Psoas muscle (tissue), 8 donors: Measurements from ENCODE around the gene PDE4D. TPM values are rescaled to one million over a fixed set of nuclear protein-coding genes. Genes with fewer than 3 reads are reported as not detected.

ENCODE experiments used
- ATAC-seq, 4 donors: fragments of 200-7000 bp; cut with Tn5 transposase; one replicate each; pipeline ENCODE4 v1.9.1; 2020; ENCODE audit warnings: moderate library complexity in 3 of 4, mild to moderate bottlenecking in 2 of 4
- DNase-seq, 2 donors: peaks; one replicate each; pipeline ENCODE4 v3.0.0-alpha.2; 2020
- H3K27ac ChIP-seq: fragments of 200-600 bp; one replicate; pipeline ENCODE4 v1.8.0; 2022
- H3K27me3 ChIP-seq, 3 donors: fragments of 200-600 bp in 1 of 3; one replicate each; pipeline versions ENCODE4 v1.6.1 to v1.8.0; 2013 to 2022; ENCODE audit warnings: low read length in 2 of 3, mild to moderate bottlenecking in 2 of 3, moderate library complexity in 1 of 3; ENCODE audit not compliant: insufficient read depth in 3 of 3
- H3K36me3 ChIP-seq, 2 donors: fragments of 200-600 bp in 1 of 2; one replicate each; pipeline versions ENCODE4 v1.6.1 to v1.8.0; 2013 to 2022; ENCODE audit warnings: low read depth in 1 of 2, mild to moderate bottlenecking in 1 of 2, moderate library complexity in 1 of 2; ENCODE audit not compliant: insufficient read depth in 1 of 2
- H3K4me1 ChIP-seq: fragments of 200-600 bp; one replicate; pipeline ENCODE4 v1.8.0; 2022
- H3K4me3 ChIP-seq: fragments of 200-600 bp; one replicate; pipeline ENCODE4 v1.8.0; 2022; ENCODE audit warnings: mild to moderate bottlenecking
- H3K9me3 ChIP-seq: fragments of 200-600 bp; one replicate; pipeline ENCODE4 v1.8.0; 2022
- CTCF ChIP-seq: fragments of 200-600 bp; IDR thresholded peaks from one replicate; pipeline ENCODE4 v1.8.0; 2022; ENCODE audit warnings: antibody characterized with exemption
- WGBS, 3 donors: extraction: QIAGEN DNeasy Blood & Tissue Kit; methylation state at CpG; one replicate each; pipeline versions ENCODE4 v1.1.6 to v1.1.7; 2013; 5-methylcytosine and 5-hydroxymethylcytosine counted together
- intact Hi-C, 2 donors: fragments of 100-400 bp; cut with DNase I; formaldehyde crosslinking; loops; one replicate each; pipeline versions ENCODE4 v1.11.0 to v1.14.2; 2022
- polyA plus RNA-seq, 3 donors: library from polyadenylated mRNA; stranded (reverse); fragments of 200-250 nt; gene quantifications; one replicate each; pipeline ENCODE4 v1.2.3, GENCODE V29; 2013
- total RNA-seq, 4 donors: library from RNA; stranded (reverse); fragmentation: NEBNext Ultra II Directional in 2 of 4; extraction: Animal tissue kit (Norgen Biotek cat#: 25700) in 2 of 4; gene quantifications; one replicate each; pipeline versions ENCODE4 v1.2.1 to v1.2.4, GENCODE V29; 2021 to 2023
- donor health status: healthy with polysubstance abuse.
- donor health status: DM: no; HTN: no; CAD: no; lungs with moderate emphysema.
- donor health status: Bipolar disorder and iron deficiency.
- donor health status: healthy.
- donor health status: DM: yes; HTN: yes; CAD: no.
- donor health status: DM: no; HTN: no; CAD: no.
- donor health status: DM: no; HTN: no; CAD: no.
- donor health status: DM: yes; HTN: yes; CAD: no.

Gene PDE4D
- total and polyA plus RNA-seq, 7 donors = 42.6 to 283 (median 88.7) TPM

DNA sequence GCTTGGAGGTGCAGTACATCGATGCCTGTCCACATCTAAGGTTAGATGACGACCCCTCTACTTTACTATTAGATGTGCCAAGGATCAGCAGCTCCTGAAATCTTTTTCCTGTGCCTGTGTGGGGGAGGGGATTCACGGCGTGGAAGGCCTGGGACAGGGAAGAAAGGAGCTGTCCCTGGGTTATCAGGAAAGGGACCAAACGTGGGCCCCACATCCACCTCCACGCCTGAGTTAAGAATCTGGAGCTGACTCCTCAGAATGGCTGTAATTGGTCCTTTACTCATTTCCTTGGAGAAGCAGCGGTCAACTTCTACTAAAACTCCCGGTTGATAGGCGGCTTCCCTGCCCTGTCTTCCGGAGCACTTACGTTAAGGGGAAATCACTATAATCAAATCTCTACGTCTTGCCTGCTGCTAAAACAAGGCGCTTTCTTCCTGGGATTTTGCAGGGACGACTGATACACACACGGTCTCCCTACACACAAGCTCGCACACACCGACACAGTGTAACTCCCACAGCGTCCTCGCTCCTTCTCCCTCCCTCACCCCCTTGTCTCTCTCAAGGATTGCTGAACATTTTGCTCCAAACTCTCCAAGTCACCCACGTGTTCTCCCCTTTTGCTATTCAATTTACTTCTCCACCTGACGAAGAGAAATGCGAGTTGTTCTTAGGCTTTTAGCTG is 1.4 kb downstream of the PDE4D start:
- no peak overlapping the region for H3K4me3 ChIP-seq
- DNase-seq (no peak), ATAC-seq (no peak)
- peaks cover 0 to 45% (median 16%) of the 10 kb centered on the region in 3 donors for H3K27me3 ChIP-seq
- WGBS, 3 donors = 5 to 7% (median 5%) methylated on average over 21 to 22 of the region's 22 CpGs
- no peak overlapping the region for H3K27ac ChIP-seq
- intact Hi-C loops = no loop called here
- H3K36me3 ChIP-seq = no peaks in the 10 kb centered on the region
- no peak for TF ChIP-seq CTCF
- H3K9me3 ChIP-seq = no peaks in the 10 kb centered on the region
- no peaks in the 10 kb centered on the region for H3K4me1 ChIP-seq

DNA sequence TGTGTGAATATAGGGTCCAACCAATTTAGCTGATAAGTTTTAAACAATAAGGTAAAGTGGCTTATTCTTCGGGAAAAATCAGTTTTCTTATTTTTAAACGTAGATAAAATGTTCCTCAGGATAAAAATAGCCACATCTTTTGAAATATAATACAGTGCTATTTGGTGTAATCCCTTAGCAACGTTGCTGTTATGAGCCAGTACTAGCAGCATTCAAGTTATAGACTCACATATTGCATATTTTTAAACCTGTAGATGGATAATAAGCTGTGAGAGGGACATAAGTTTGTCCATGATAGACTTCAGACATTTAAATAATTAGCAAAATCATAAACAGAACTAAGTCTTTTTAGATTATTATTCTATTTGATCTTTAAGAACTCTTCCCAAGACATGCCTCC is 6.3 kb downstream of the PDE4D start:
- H3K9me3 ChIP-seq = no peaks in the 10 kb centered on the region
- intact Hi-C loops = no loop called here
- no peaks in the 10 kb centered on the region for H3K36me3 ChIP-seq
- H3K4me1 ChIP-seq = no peaks in the 10 kb centered on the region
- no peak overlapping the region for H3K4me3 ChIP-seq
- no peak for DNase-seq
- peaks cover 0 to 12% (median 4%) of the 10 kb centered on the region in 3 donors for H3K27me3 ChIP-seq
- ATAC-seq = no peak
- H3K27ac ChIP-seq = no peak overlapping the region
- WGBS, 3 donors = 30 to 43% (median 32%) methylated on average over 3 of the region's 3 CpGs
- TF ChIP-seq CTCF = no peak

GRCh38 chr5:59874675-59875074 is 18.9 kb downstream of the PDE4D start:
- Histone ChIP-seq H3K36me3 (no peaks in the 10 kb centered on the region), H3K9me3 (no peaks in the 10 kb centered on the region), H3K27me3 (peaks cover 0 to 3% (median 0%) of the 10 kb centered on the region in 3 donors), H3K4me1 (no peaks in the 10 kb centered on the region), H3K27ac (no peak overlapping the region), H3K4me3 (no peak overlapping the region)
- no peak for DNase-seq
- no peak for TF ChIP-seq CTCF
- no peak for ATAC-seq
- intact Hi-C loops = no loop called here
- WGBS, 3 donors = 88 to 100% (median 94%) methylated on average over 1 of the region's 1 CpG

DNA sequence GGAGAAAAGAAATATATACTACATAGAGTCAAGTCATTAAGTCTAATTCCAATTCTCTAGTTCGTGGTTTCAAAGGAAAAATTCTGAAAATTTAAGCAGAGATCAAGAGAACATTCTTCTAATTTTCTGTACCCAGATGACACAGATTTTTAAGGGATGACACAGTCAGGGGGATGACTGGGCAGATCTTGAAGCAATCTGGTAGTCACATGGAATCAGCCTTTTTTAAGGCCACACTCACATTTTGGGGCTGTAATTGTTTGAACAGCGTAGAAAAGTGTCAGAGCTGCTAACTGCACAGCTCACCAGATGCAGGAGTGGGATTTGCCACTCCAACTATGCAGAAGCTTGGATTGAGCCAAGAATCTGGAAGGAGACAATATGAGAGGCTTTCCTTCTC is 20.4 kb downstream of the PDE4D start:
- 50 to 64% (median 56%) methylated on average over 2 of the region's 2 CpGs for WGBS, 3 donors
- no peak for DNase-seq

More for the DNA sequence above, 20.4 kb downstream of the PDE4D start:
- H3K4me1 ChIP-seq = no peaks in the 10 kb centered on the region
- no peak for TF ChIP-seq CTCF
- no peaks in the 10 kb centered on the region for H3K9me3 ChIP-seq
- peaks cover 0 to 3% (median 0%) of the 10 kb centered on the region in 3 donors for H3K27me3 ChIP-seq
- H3K4me3 ChIP-seq = no peak overlapping the region
- intact Hi-C loops = no loop called here
- no peaks in the 10 kb centered on the region for H3K36me3 ChIP-seq
- H3K27ac ChIP-seq = no peak overlapping the region
- ATAC-seq = no peak
